ENCODE data around the gene FGFRL1.

Gene FGFRL1

GRCh38 chr4:1009542-1010394 is 1.7 kb upstream of the FGFRL1 start:
- no peak for DNase-seq

- DNase-seq = no peak
Measured at GRCh38 chr4:1010395-1011021, 918 bp upstream of the FGFRL1 start.

GRCh38 chr4:1011666-1012033 is 224 bp downstream of the FGFRL1 start:
- DNase-seq = no peak

GRCh38 chr4:1012034-1012739 is 761 bp downstream of the FGFRL1 start:
- no peak for DNase-seq

GRCh38 chr4:1013225-1014073 is 2.0 kb downstream of the FGFRL1 start:
- no peak for DNase-seq

GRCh38 chr4:1014291-1015167 is 3.1 kb downstream of the FGFRL1 start:
- no peak for DNase-seq

- no peak for DNase-seq
Measured at GRCh38 chr4:1015179-1015578, 3.8 kb downstream of the FGFRL1 start.

GRCh38 chr4:1015746-1016145 is 4.3 kb downstream of the FGFRL1 start:
- no peak for DNase-seq

- no peak for DNase-seq
Measured at GRCh38 chr4:1017211-1017610, 5.8 kb downstream of the FGFRL1 start.

- no peak for DNase-seq
Measured at GRCh38 chr4:1017706-1018105, 6.3 kb downstream of the FGFRL1 start.

- DNase-seq = no peak
Measured at GRCh38 chr4:1018147-1019020, 7.0 kb downstream of the FGFRL1 start.

GRCh38 chr4:1019320-1019719 is 7.9 kb downstream of the FGFRL1 start:
- DNase-seq = no peak

GRCh38 chr4:1019729-1020470 is 8.5 kb downstream of the FGFRL1 start:
- DNase-seq = no peak

- DNase-seq = no peak
Measured at GRCh38 chr4:1021386-1022050, 10.1 kb downstream of the FGFRL1 start.

GRCh38 chr4:1022051-1022738 is 10.8 kb downstream of the FGFRL1 start:
- DNase-seq = no peak

GRCh38 chr4:1022739-1023066 is 11.3 kb downstream of the FGFRL1 start:
- DNase-seq = no peak

GRCh38 chr4:1023075-1023640 is 11.7 kb downstream of the FGFRL1 start:
- DNase-seq = no peak

- DNase-seq = no peak
Measured at GRCh38 chr4:1023895-1024740, 12.7 kb downstream of the FGFRL1 start.
